ENCODE data around the gene LGR4. TPM values are rescaled to one million over a fixed set of nuclear protein-coding genes. Genes with fewer than 3 reads are reported as not detected.
A peak's percentile ranks its signal among the peaks of the same experiment; 100 is the strongest.

LGR4 gene
- total and polyA plus RNA-seq, 2 of the 13 experiments (the other 11 are each of a cell fraction or from before 2014, with no cell fraction given), result 42.1 to 68.7 TPM

GRCh38 chr11:27401833-27402316 lies 70.7 kb downstream of the LGR4 start (continued):
- TF ChIP-seq ZNF609 (CRISPR knock-in tag; IDR thresholded peaks at IDR 0.05; ENCODE audit: borderline replicate concordance) (peak; percentile 87), CREB1 (IDR thresholded peaks at IDR 0.05) (no peak), CREB1 (CRISPR knock-in tag; IDR thresholded peaks at IDR 0.05) (peak; percentile 62), ZBTB25 (CRISPR knock-in tag; IDR thresholded peaks at IDR 0.05) (peak; percentile 61; the same call in 1 of the 2 replicates), PHF21A (CRISPR knock-in tag; IDR thresholded peaks at IDR 0.05) (peak; percentile 82), ZC3H4 (CRISPR knock-in tag; IDR thresholded peaks at IDR 0.05; ENCODE audit: borderline replicate concordance) (no peak), MED1 (CRISPR knock-in tag; IDR thresholded peaks at IDR 0.05) (peak; percentile 89), ZIK1 (CRISPR knock-in tag; IDR thresholded peaks at IDR 0.05; ENCODE audit: borderline replicate concordance, low read depth) (no peak), JUN (CRISPR knock-in tag; IDR thresholded peaks at IDR 0.05) (peak; percentile 89), PRMT3 (CRISPR knock-in tag; IDR thresholded peaks at IDR 0.05; ENCODE audit: borderline replicate concordance, low read depth) (no peak), SNAPC4 (CRISPR knock-in tag; IDR thresholded peaks at IDR 0.05) (no peak), FOXK1 (CRISPR knock-in tag; IDR thresholded peaks at IDR 0.05; ENCODE audit: borderline replicate concordance, low read depth) (peak; percentile 69; the same call in 1 of the 2 replicates), FIP1L1 (IDR thresholded peaks at IDR 0.05; ENCODE audit: borderline replicate concordance, insufficient read depth, low read depth, low read length) (no peak)

Data from HepG2 (cell line).